CD4-positive, alpha-beta T cell treated with Interleukin-2 at 100 ng/mL for 4 hours (primary cell): Measurements from ENCODE around the gene GALNT15.

Experiments used
- DNase-seq: peaks from one replicate; pipeline ENCODE4 v3.0.0-alpha.2; 2020; ENCODE audit warnings: low spot score

The GALNT15 gene

GRCh38 chr3:16174389-16174788 is at the start of gene GALNT15:
Gene GALNT15 (plus strand): TSS chr3:16174680. CDS start chr3:16175152, 472 bp downstream.
- DNase-seq = no peak

- DNase-seq = no peak
Measured at GRCh38 chr3:16126634-16127033, 47.8 kb upstream of the GALNT15 start.

- DNase-seq = no peak
Measured at GRCh38 chr3:16127249-16127648, 47.2 kb upstream of the GALNT15 start.

GRCh38 chr3:16130066-16130465 is 44.4 kb upstream of the GALNT15 start:
- DNase-seq = no peak

GRCh38 chr3:16132190-16132589 is 42.3 kb upstream of the GALNT15 start:
- DNase-seq = no peak

- no peak for DNase-seq
Measured at GRCh38 chr3:16132928-16133327, 41.6 kb upstream of the GALNT15 start.

- DNase-seq = no peak
Measured at GRCh38 chr3:16134173-16134928, 40.1 kb upstream of the GALNT15 start.

GRCh38 chr3:16136055-16136454 is 38.4 kb upstream of the GALNT15 start:
- DNase-seq = no peak

GRCh38 chr3:16137044-16137443 is 37.4 kb upstream of the GALNT15 start:
- DNase-seq = no peak

GRCh38 chr3:16137977-16138376 is 36.5 kb upstream of the GALNT15 start:
- no peak for DNase-seq

- DNase-seq = no peak
Measured at GRCh38 chr3:16140116-16140893, 34.2 kb upstream of the GALNT15 start.

- DNase-seq = no peak
Measured at GRCh38 chr3:16140894-16141285, 33.6 kb upstream of the GALNT15 start.

GRCh38 chr3:16142350-16143025 is 32.0 kb upstream of the GALNT15 start:
- no peak for DNase-seq

- no peak for DNase-seq
Measured at GRCh38 chr3:16143861-16144447, 30.5 kb upstream of the GALNT15 start.

- DNase-seq = no peak
Measured at GRCh38 chr3:16145176-16145575, 29.3 kb upstream of the GALNT15 start.

- DNase-seq = no peak
Measured at GRCh38 chr3:16146015-16146730, 28.3 kb upstream of the GALNT15 start.

GRCh38 chr3:16147220-16147994 is 27.1 kb upstream of the GALNT15 start:
- DNase-seq = no peak

- DNase-seq = no peak
Measured at GRCh38 chr3:16148213-16148612, 26.3 kb upstream of the GALNT15 start.

GRCh38 chr3:16148783-16149182 is 25.7 kb upstream of the GALNT15 start:
- DNase-seq = no peak

- no peak for DNase-seq
Measured at GRCh38 chr3:16150285-16150684, 24.2 kb upstream of the GALNT15 start.

GRCh38 chr3:16151109-16151508 is 23.4 kb upstream of the GALNT15 start:
- no peak for DNase-seq
